HG03066 (cell line): ENCODE data around the gene LRRC1.

ENCODE experiments used
- ATAC-seq: cut with Tn5 transposase; IDR thresholded peaks from one replicate; pipeline ENCODE4 v1.9.1; 2021; ENCODE audit warnings: low read depth; ENCODE audit not compliant: unreplicated experiment

The LRRC1 gene

GRCh38 chr6:53813801-53814200 is 19.0 kb downstream of the LRRC1 start:
- no peak for ATAC-seq

GRCh38 chr6:53814353-53814752 is 19.5 kb downstream of the LRRC1 start:
- ATAC-seq = no peak

- no peak for ATAC-seq
Measured at GRCh38 chr6:53815381-53816119, 20.7 kb downstream of the LRRC1 start.

- ATAC-seq = no peak
Measured at GRCh38 chr6:53818858-53819609, 24.2 kb downstream of the LRRC1 start.

GRCh38 chr6:53822401-53823125 is 27.8 kb downstream of the LRRC1 start:
- ATAC-seq = no peak

- ATAC-seq = no peak
Measured at GRCh38 chr6:53824714-53825113, 29.9 kb downstream of the LRRC1 start.

- ATAC-seq = no peak
Measured at GRCh38 chr6:53825532-53826321, 30.9 kb downstream of the LRRC1 start.

- ATAC-seq = no peak
Measured at GRCh38 chr6:53827531-53827930, 32.7 kb downstream of the LRRC1 start.

- no peak for ATAC-seq
Measured at GRCh38 chr6:53828215-53828614, 33.4 kb downstream of the LRRC1 start.

GRCh38 chr6:53828966-53829697 is 34.3 kb downstream of the LRRC1 start:
- ATAC-seq = no peak

- no peak for ATAC-seq
Measured at GRCh38 chr6:53829698-53830221, 35.0 kb downstream of the LRRC1 start.

GRCh38 chr6:53830366-53830765 is 35.6 kb downstream of the LRRC1 start:
- no peak for ATAC-seq

- ATAC-seq = no peak
Measured at GRCh38 chr6:53831081-53831869, 36.5 kb downstream of the LRRC1 start.

- ATAC-seq = no peak
Measured at GRCh38 chr6:53831936-53832660, 37.3 kb downstream of the LRRC1 start.

- ATAC-seq = no peak
Measured at GRCh38 chr6:53833155-53833554, 38.4 kb downstream of the LRRC1 start.

GRCh38 chr6:53834132-53834531 is 39.3 kb downstream of the LRRC1 start:
- ATAC-seq = no peak

GRCh38 chr6:53837865-53838769 is 43.3 kb downstream of the LRRC1 start:
- ATAC-seq = no peak
